Suprapubic skin (tissue), 4 donors: Measurements from ENCODE around the gene PEX10. TPM values are rescaled to one million over a fixed set of nuclear protein-coding genes. Genes with fewer than 3 reads are reported as not detected.

Experiments used
- DNase-seq, 2 donors: peaks; one replicate each; pipeline ENCODE4 v3.0.0-alpha.2; 2019; ENCODE audit warnings: low spot score in 2 of 2
- H3K27ac ChIP-seq: fragments of 200-600 bp; sonication (generic); one replicate; pipeline ENCODE4 v1.5.1; 2019
- H3K27me3 ChIP-seq: fragments of 200-600 bp; sonication (generic); one replicate; pipeline ENCODE4 v1.5.1; 2019
- H3K36me3 ChIP-seq: fragments of 200-600 bp; sonication (generic); one replicate; pipeline ENCODE4 v1.5.1; 2019
- H3K4me1 ChIP-seq: fragments of 200-600 bp; sonication (generic); one replicate; pipeline ENCODE4 v1.5.1; 2019
- H3K4me3 ChIP-seq: fragments of 200-600 bp; sonication (generic); one replicate; pipeline ENCODE4 v1.5.1; 2019; ENCODE audit warnings: mild to moderate bottlenecking
- H3K9me3 ChIP-seq: fragments of 200-600 bp; sonication (generic); one replicate; pipeline ENCODE4 v1.5.1; 2019
- CTCF ChIP-seq, 2 donors: fragments of 200-600 bp in 1 of 2; fragments of 450-650 bp in 1 of 2; sonication (generic) in 1 of 2; IDR thresholded peaks; one replicate each; pipeline ENCODE4 v1.5.1; 2016 to 2019; ENCODE audit warnings: antibody characterized with exemption in 2 of 2, mild to moderate bottlenecking in 1 of 2, moderate library complexity in 1 of 2
- EP300 ChIP-seq: sonication (generic); formaldehyde crosslinking; IDR thresholded peaks from one replicate; pipeline ENCODE4 v1.6.1; 2017; ENCODE audit warnings: antibody characterized with exemption
- POLR2A ChIP-seq, 2 donors: fragments of 450-650 bp; IDR thresholded peaks; one replicate each; pipeline ENCODE4 v1.6.1; 2017; ENCODE audit warnings: antibody characterized with exemption in 2 of 2, mild to moderate bottlenecking in 2 of 2, moderate library complexity in 2 of 2
- POLR2AphosphoS5 ChIP-seq, 3 donors: sonication (generic); formaldehyde crosslinking; IDR thresholded peaks; one replicate each; pipeline ENCODE4 v1.6.1; 2017; ENCODE audit warnings: antibody characterized with exemption in 3 of 3
- WGBS: methylation state at CpG from one replicate; pipeline ENCODE4 v1.1.5; 2018; 5-methylcytosine and 5-hydroxymethylcytosine counted together
- total RNA-seq, 4 donors: library from RNA; depleted of rRNA; stranded (reverse); fragments of >200 nt; gene quantifications; one replicate each; pipeline ENCODE4 v1.1.0, GENCODE V29; 2016

The PEX10 gene
- total RNA-seq, 4 donors from 2014 or later, result 16.2 to 39.2 (median 27.3) TPM

DNA sequence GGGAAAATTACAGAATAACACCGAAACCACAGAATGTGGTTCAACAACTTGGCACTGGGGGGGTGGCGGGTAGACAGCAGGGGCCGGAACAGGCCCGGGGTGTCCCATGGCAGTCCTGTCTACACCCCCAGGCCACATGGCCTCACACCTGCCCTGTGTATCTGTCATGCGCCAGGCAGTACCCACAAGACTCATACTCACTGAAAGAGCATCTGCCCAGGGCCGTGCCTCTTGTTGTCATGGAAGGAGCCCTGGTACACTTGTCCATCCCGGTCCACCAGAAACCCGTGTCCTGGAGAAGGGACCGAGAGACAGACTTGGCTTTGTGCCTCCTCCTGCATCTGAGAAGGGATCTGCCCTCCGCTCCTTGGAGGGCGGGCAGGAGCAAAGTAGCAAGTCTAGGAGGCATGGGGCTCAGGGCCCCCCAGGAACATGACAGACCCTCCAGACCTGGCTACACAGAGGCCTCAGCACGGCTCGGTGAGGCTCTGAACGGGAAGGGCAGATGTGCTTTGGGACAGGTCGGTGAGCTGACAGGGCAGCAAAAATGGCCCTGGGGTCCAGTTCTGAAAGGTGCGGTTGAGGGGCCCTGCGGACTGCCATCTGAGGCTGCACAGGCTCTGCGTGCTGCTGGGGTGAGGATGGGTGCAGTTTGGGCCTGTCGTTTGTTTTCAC lies 26.6 kb downstream of the PEX10 start:
- no peaks in the 10 kb centered on the region for H3K27me3 ChIP-seq
- peaks cover 22% of the 10 kb centered on the region for H3K4me1 ChIP-seq
- H3K4me3 ChIP-seq, result no peak overlapping the region
- H3K27ac ChIP-seq, result no peak overlapping the region
- TF ChIP-seq POLR2AphosphoS5 (IDR thresholded peaks at IDR 0.05), result no peak
- no peak for TF ChIP-seq EP300
- no peak for TF ChIP-seq POLR2A (IDR thresholded peaks at IDR 0.05)
- TF ChIP-seq CTCF (IDR thresholded peaks at IDR 0.05), result no peak
- WGBS, result 88% methylated on average over 18 of the region's 19 CpGs
- H3K9me3 ChIP-seq, result no peaks in the 10 kb centered on the region
- no peaks in the 10 kb centered on the region for H3K36me3 ChIP-seq
- DNase-seq, result peak in 1 of 2 donors; percentile 71

GRCh38 chr1:2384941-2385481 lies 27.4 kb downstream of the PEX10 start:
- Histone ChIP-seq H3K4me3 (no peak overlapping the region), H3K27me3 (no peaks in the 10 kb centered on the region), H3K27ac (no peak overlapping the region), H3K36me3 (no peaks in the 10 kb centered on the region), H3K4me1 (peaks cover 14% of the 10 kb centered on the region), H3K9me3 (no peaks in the 10 kb centered on the region)
- peak in 1 of 2 donors; percentile 71 for DNase-seq
- TF ChIP-seq POLR2AphosphoS5 (IDR thresholded peaks at IDR 0.05) (no peak), EP300 (no peak), CTCF (IDR thresholded peaks at IDR 0.05) (no peak), POLR2A (IDR thresholded peaks at IDR 0.05) (no peak)
- 93% methylated on average over 37 of the region's 41 CpGs for WGBS

GRCh38 chr1:2384130-2384860 lies 28.1 kb downstream of the PEX10 start:
- Histone ChIP-seq H3K36me3 (no peaks in the 10 kb centered on the region), H3K27ac (no peak overlapping the region), H3K27me3 (no peaks in the 10 kb centered on the region), H3K4me1 (peaks cover 13% of the 10 kb centered on the region), H3K9me3 (no peaks in the 10 kb centered on the region), H3K4me3 (no peak overlapping the region)
- no peak for TF ChIP-seq EP300
- TF ChIP-seq POLR2AphosphoS5 (IDR thresholded peaks at IDR 0.05), result no peak
- TF ChIP-seq POLR2A (IDR thresholded peaks at IDR 0.05), result no peak
- no peak for TF ChIP-seq CTCF (IDR thresholded peaks at IDR 0.05)
- DNase-seq, result no peak
- WGBS, result 92% methylated on average over 21 of the region's 21 CpGs

DNA sequence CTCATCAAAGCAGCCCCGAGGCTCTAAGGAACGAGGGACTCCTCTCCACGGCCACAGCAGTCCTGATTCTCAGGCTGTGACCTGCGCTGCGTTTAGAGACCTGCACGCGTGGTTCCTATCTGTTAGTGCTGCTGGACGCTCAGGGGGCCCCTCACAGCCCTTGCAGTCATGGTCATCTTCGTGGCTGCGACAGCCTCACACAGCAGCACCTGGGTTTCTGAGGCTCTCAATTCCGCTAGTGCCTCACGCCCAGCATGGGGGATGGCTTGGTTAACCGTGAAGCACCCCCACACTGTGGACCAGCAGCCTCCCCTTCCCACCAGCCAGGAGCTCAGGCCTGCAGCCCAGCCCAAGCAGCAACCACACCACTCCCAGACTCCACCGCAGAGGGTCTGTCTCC lies 28.8 kb downstream of the PEX10 start:
- no peaks in the 10 kb centered on the region for H3K9me3 ChIP-seq
- no peak overlapping the region for H3K27ac ChIP-seq
- 83% methylated on average over 13 of the region's 14 CpGs for WGBS
- no peak for TF ChIP-seq EP300
- no peak for TF ChIP-seq POLR2A (IDR thresholded peaks at IDR 0.05)
- no peak for TF ChIP-seq CTCF (IDR thresholded peaks at IDR 0.05)
- TF ChIP-seq POLR2AphosphoS5 (IDR thresholded peaks at IDR 0.05), result no peak
- H3K4me1 ChIP-seq, result peaks cover 13% of the 10 kb centered on the region
- H3K27me3 ChIP-seq, result no peaks in the 10 kb centered on the region
- H3K4me3 ChIP-seq, result no peak overlapping the region
- no peak for DNase-seq
- H3K36me3 ChIP-seq, result no peaks in the 10 kb centered on the region
